Activated CD4-positive, alpha-beta T cell treated with anti-CD3 and anti-CD28 coated beads for 24 hours (primary cell): ENCODE measurements around the gene KCNK15.
"Not testable (repeated sequence)": the region's sequence is repeated elsewhere in the genome, so short reads cannot be mapped to it uniquely, and the experiment has no call there.

ENCODE experiments used
- DNase-seq, 2 donors: peaks; one replicate each; pipeline ENCODE4 v3.0.0-alpha.2; 2020; ENCODE audit warnings: low read depth in 2 of 2

KCNK15 gene

GRCh38 chr20:44745598-44746366 lies at the start of gene KCNK15:
Gene KCNK15 (plus strand): TSS chr20:44745865. CDS start chr20:44745911, 46 bp downstream.
- peak; percentile 23 to 32 for DNase-seq

DNA sequence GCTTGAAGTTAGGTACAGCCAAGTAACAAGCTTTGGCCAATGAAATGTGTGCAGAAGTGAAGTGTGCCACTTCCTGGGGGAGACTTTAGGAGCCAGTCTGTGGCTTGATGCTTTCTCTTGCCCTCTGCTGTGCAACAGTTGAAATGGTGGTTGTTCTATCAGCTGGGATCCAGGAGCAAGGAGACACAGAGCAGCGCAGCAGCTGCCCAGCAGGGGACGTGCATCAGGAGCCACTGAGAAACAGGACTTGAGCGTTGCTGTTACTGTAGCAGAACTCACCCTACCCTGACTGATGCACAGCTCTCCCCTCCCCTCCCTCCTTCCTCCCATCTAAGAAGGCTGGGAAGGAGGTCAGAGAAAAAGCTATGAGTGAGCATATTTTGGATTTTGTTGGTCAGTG lies 49.4 kb upstream of the KCNK15 start:
- no peak for DNase-seq

- not testable (repeated sequence) for DNase-seq
These were observed 48.6 kb upstream of the KCNK15 start for GRCh38 chr20:44697041-44697440.

DNA sequence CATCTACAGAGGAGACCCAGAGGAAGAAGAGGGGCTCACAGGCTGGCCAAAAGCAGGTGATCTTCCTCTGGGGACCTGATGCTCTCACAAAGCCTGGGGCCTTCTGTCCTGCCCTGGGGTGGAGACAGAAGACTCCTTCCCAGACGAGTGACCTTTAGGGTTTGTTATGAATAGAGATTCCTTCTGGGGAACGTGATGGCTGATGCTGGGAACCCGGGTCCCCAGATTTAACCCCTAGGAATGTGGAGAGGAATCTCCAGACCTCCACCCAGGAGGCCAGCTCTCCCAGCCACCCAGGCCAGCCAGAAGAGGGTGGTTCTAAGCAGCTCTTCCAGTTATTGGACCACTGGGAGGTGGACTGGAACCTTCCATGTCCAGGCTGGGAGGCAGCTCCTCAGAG lies 47.3 kb upstream of the KCNK15 start:
- DNase-seq: no peak

DNA sequence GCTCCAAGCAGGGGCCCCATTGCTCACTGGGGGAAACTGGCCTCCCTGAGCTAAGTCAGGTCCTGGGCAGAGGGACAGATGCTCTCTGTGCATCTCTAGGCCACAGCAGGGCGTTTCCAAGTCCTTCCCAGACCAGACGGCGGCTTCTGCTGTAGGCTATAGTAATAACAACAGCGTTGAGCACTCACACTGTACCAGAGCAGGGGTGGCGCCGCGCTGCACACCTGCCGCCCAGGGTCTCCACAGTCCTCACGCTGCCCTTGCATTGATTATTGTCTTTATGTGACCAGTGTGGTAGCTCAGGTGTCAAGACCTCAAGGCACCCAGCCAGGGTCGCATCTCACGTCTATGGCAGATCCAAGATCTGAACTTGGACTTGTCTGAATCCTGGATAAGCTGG lies 45.4 kb upstream of the KCNK15 start:
- no peak for DNase-seq

GRCh38 chr20:44701118-44701857 lies 44.4 kb upstream of the KCNK15 start:
- no peak for DNase-seq

- DNase-seq: no peak
These were observed 43.8 kb upstream of the KCNK15 start for GRCh38 chr20:44701858-44702256.

GRCh38 chr20:44702776-44703175 lies 42.9 kb upstream of the KCNK15 start:
- no peak for DNase-seq

- no peak for DNase-seq
These were observed 42.3 kb upstream of the KCNK15 start for GRCh38 chr20:44703183-44703925.

DNA sequence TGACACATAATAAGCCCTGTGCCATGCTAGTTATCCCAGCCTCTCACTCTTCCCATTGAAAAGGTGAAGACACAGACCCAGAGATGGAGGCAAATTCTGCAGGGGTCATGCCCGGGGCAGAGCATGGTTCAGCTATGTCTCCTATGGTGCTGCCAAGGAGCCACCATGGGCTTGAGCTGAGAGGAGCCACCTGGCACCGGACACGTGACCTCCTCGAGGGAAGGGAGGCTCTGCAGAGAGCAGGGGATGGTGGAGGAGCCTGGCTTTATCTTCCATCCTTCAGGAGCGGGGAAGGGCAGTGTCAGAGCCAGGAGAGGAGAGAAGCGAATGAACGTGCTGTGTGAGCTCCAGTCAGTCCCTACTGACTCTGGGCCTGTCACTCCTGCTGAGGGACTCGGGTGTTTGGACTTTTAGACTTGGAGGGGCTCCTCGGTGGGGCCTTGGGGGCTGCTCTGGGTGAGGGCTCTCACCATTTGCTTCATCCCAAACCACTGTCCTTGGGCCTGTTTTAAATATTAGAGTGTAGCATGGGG lies 41.6 kb upstream of the KCNK15 start:
- no peak for DNase-seq

- no peak for DNase-seq
These were observed 41.1 kb upstream of the KCNK15 start for GRCh38 chr20:44704551-44704971.

GRCh38 chr20:44705364-44706094 lies 40.1 kb upstream of the KCNK15 start:
- DNase-seq: no peak

- no peak for DNase-seq
These were observed 39.2 kb upstream of the KCNK15 start for GRCh38 chr20:44706301-44707017.

GRCh38 chr20:44707018-44707579 lies 38.6 kb upstream of the KCNK15 start:
- DNase-seq: no peak

- DNase-seq: no peak
These were observed 36.3 kb upstream of the KCNK15 start for GRCh38 chr20:44709380-44709779.

DNA sequence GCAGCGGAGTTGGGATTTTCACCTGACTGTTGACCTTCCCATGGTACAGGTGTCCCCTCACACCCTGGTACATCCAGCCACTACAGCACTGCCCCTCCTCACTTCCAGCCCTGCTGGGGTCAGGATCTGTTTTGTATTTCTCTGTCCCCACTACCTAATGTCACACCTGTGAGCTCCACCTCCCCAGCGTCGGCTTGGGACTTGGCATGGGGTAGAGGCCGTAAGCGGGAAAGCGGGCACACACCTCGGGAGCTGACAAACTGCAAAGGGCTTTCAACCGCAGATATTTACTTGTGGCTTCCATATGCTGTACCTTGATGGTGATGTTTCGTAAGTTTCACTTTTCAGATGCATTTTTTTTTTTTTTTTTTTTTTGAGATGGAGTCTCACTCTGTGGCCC lies 35.9 kb upstream of the KCNK15 start:
- no peak for DNase-seq

DNA sequence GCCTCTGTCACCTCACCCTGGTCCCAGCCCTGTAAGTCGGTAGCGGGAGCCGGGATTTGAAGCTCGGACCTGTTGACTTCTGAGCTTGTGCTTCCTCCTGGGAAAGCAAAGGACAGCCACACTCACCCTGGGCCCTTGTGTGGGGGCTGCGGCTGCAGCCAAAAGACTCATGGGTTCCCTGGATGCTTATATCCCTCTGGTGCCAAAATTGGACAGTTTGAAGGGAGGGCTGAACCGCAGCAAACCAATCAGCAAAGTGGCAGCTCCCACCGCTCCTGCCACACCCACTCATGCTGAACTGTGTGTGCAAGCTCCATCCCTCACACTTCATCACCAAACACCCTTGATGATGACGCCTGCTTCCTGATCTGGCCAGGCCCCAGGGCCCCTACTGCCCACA lies 34.4 kb upstream of the KCNK15 start:
- DNase-seq: no peak

DNA sequence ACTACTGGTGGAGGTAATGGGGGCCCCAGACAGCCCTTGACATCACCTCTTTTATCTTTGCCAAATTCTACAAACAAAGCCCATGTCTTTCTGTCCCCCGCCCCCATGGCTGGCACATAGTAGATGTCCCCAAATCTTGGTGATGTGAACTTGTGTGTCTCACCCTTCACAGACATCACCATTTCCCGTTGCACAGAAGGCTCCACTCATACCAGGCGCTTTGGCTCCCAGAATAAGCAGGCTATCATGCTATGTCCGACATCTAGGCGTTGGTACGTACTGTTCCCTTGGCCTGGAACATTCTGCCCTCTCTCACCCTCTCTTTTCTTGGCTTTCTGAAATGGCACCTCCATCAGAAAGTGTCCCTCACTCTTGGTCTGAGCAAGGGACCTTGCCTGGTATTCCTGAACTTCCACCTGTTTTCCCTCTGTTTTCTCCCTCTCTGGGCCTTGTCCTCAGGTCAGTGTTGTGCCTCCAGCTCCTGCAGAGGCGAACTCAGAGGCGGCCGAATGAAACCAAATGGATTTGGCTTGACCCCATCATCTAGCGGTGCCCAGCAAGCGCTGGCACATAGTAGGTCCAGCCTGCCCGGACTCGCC lies 31.5 kb upstream of the KCNK15 start:
- DNase-seq: no peak

GRCh38 chr20:44714701-44715498 lies 30.8 kb upstream of the KCNK15 start, which contains the start of gene CCN5:
Gene CCN5 (plus strand): TSS chr20:44715369. CDS start chr20:44715391, 22 bp downstream.
- no peak for DNase-seq
